Fibroblast of skin of right biceps (primary cell): ENCODE measurements around the gene NLRP12.
"Not testable (repeated sequence)": the region's sequence is repeated elsewhere in the genome, so short reads cannot be mapped to it uniquely, and the experiment has no call there.

Experiments used
- DNase-seq: peaks from one replicate; pipeline ENCODE4 v3.0.0-alpha.2; 2013

Gene NLRP12, protein sequence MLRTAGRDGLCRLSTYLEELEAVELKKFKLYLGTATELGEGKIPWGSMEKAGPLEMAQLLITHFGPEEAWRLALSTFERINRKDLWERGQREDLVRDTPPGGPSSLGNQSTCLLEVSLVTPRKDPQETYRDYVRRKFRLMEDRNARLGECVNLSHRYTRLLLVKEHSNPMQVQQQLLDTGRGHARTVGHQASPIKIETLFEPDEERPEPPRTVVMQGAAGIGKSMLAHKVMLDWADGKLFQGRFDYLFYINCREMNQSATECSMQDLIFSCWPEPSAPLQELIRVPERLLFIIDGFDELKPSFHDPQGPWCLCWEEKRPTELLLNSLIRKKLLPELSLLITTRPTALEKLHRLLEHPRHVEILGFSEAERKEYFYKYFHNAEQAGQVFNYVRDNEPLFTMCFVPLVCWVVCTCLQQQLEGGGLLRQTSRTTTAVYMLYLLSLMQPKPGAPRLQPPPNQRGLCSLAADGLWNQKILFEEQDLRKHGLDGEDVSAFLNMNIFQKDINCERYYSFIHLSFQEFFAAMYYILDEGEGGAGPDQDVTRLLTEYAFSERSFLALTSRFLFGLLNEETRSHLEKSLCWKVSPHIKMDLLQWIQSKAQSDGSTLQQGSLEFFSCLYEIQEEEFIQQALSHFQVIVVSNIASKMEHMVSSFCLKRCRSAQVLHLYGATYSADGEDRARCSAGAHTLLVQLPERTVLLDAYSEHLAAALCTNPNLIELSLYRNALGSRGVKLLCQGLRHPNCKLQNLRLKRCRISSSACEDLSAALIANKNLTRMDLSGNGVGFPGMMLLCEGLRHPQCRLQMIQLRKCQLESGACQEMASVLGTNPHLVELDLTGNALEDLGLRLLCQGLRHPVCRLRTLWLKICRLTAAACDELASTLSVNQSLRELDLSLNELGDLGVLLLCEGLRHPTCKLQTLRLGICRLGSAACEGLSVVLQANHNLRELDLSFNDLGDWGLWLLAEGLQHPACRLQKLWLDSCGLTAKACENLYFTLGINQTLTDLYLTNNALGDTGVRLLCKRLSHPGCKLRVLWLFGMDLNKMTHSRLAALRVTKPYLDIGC

DNA sequence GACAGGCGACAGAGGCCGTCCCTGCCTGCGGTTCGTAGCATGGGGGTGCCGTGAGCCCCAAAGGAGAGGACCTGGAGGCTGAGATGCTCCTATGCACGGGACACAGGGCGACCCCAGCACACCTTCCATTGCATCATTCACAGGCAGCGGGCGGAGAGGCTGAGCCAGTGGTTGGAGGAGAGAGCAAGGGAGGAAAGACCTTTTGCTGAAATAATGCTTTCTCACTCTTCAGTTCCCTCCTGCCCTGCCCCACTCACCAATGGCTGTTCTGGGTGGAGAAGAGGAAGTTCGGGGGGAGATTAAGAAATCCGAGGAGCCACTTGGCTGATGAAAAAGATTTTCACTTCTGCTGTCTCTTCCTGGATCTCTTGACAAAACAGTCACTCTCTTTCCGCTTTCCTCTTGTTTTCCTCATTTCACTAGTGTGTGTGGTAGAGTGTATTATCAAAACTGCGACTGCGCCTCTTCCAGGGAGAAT, at the start of gene NLRP12:
NLRP12 (minus strand) TSS at position 181 of the 478 bp plus-strand sequence; CDS start at position 41, 140 bp downstream.
- DNase-seq = no peak

DNA sequence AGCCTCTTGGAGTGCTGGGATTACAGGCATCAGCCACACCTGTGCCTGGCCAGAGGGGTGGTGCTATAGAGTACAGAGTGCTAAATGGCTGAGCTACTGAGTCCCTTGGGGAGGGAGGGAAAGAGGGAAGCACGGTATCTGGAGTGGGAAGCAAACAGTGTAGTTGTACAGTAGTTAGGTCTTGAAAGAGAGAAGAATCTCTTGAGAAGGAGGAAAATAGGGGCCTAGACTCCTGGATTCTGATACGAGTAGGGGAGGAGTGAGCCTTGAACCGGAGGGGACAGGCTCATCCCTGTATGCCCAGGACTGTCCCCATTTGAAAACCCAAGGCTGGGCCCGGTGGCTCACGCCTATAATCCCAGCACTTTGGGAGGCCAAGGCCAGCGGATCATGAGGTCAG, 48.6 kb upstream of the NLRP12 start:
- DNase-seq = no peak

DNA sequence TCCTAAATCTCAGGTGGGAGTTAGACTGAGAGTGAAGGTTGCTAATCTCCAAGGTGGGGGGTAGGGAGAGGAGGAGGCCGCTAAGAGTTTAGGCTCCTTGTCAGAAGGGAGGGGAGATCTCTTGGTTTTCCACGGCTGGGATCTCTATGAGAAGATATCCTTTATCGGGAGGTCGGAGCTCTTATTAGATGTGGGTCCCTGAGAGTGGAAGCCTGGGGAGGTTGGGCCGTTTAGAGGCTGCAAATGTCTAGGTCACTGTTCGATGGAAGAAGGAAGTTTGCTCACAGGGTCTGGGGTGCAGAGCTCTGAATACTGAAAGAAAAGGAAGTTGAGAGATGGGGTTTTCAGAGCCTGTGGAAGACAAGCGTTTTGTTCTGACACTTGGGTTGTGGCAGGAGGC, 47.3 kb upstream of the NLRP12 start:
- DNase-seq = no peak

GRCh38 chr19:53870485-53870844, 46.4 kb upstream of the NLRP12 start:
- DNase-seq = no peak

DNA sequence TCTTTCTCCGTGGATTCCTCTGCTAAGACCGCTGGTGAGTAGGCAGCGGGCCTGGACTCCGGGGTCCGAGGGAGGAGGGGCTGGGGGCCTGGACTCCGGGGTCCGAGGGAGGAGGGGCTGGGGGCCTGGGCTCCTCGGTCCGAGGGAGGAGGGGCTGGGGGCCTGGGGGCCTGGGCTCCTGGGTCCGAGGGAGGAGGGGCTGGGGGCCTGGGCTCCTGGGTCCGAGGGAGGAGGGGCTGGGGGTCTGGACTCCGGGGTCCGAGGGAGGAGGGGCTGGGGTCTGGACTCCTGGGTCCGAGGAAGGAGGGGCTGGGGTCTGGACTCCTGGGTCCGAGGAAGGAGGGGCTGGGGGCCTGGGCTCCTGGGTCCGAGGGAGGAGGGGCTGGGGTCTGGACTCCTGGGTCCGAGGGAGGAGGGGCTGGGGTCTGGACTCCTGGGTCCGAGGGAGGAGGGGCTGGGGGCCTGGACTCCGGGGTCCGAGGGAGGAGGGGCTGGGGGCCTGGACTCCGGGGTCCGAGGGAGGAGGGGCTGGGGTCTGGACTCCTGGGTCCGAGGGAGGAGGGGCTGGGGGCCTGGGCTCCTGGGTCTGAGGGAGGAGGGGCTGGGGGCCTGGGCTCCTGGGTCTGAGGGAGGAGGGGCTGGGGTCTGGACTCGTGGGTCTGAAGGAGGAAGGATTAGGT, 45.8 kb upstream of the NLRP12 start:
- DNase-seq = not testable (repeated sequence)

DNA sequence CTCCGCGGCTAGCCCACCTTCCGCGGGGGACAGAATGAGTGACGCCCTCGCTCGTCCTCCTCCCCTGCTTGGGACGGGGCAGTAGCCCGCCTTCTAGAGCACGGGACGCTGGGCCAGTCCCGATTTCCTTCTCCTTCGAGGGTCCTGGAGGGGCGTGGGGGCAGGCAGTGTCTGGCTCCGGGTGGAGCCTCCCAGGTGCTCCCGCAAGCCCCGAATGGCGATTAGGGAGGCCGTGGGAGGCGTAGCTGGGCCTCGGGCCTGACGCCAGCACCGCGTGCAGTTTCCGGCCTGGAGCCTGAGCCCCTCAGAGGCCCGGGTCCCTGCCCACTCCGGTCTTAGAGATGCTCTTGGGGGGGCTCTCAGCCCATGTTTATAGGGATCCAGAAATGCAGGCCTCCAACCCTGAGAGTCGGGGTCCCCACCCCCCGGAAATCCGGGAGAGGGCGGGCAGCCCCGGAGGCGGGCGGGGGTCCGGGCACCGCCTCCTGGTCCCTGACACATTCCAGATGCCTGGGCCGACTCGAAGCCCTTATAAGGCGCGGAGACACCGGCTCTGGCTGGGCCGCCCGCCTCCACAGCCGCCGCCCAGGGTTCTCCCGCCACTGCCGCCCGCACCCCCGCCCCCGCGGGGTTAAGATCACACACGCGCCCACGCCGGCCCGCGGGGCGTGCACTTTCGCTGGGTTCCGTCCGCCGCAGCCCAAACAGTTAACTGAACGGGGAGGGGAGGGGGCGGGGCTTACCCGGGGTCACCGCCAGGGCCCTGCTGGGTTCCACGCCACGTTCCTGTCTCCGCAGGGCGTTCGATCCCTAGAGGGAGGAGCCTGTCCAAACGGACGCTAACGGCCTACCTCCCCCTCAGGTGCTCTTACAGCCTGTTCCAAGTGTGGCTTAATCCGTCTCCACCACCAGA, 45.0 kb upstream of the NLRP12 start:
- peak; percentile 92 for DNase-seq

DNA sequence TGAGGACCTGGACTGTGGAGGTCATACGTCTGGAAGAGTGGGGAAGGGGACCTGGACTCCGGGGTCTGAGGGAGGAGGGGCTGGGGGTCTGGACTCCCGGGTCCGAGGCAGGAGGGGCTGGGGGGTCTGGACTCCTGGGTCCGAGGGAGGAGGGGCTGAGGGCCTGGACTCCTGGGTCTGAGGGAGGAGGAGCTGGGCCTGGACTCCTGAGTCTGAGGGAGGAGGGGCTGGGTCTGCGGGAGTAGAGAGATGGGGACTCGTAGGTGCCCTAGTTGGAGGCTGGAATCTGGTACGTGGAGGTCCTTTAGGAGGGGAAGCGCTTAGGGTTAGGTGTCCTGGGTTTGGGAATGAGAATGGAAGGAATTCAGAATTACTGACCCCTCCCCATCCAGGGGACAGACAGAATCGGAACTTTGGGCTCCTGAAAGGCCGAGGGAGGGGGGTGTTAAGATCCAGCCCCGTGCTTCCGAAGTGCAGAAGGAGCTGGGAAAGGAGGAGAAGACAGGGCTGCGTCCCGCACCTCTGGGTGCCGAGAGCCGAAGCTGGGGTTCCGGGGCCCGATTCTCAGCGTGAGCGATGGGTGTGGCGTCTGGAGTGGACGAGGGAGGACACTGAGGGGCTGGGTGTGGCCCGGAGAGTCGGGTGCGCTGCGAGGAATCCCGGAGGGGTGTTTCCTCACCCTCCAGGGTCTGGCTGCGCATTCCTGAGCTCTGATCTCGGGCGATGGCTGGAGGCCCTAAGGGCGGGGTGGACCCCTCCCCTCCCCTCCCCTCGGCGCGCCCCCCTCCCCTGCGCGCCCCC, 44.2 kb upstream of the NLRP12 start:
- peak; percentile 71 for DNase-seq

DNA sequence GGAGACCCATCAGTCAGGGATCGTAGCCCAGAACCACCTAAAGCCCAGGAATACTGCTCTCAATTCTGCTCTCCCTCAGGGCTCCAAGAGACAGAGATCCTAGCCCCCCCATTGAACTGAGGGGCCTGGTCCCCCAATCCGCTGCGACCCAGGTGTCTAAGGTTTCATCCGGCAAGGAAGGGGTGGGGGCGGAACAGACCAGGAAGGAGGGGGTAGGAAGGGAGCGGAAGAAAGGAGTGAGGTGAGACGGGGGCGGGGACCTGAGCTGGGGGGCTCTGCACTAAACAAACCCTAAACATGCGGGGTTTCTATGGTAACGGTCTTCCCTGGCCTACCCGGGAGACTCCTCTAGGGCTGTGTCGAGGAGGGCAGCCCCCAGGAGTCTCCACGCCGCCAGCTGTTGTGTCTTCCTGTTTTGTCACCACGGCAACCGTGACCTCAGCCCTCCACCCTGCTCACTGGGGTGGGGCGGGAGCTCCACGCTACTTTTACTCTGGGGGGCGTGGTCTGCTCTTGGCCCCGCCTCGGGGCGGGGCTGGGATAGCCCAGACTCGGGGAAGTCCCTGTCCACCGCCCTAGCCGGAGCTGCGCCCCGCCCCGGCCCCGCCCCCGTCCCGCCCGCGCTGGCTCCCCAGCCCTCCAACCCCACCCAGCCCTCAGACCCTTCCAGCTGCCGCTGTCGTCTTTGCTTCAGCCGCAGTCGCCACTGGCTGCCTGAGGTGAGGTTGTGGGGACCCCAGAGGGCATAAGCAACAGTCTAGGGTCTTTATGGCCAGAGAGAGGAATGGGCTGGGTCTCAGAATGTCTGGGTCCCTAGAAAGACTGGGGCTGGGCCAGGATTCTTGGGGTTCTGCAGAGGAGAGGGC, 43.3 kb upstream of the NLRP12 start, which contains the start of gene MYADM:
MYADM (plus strand) TSS at position 659 of the 866 bp plus-strand sequence. CDS start 5,647 bp downstream, outside the sequence.
- DNase-seq = peak; percentile 99

GRCh38 chr19:53866865-53867224, 42.7 kb upstream of the NLRP12 start:
- DNase-seq = no peak

- peak; percentile 70 for DNase-seq
These were observed 42.1 kb upstream of the NLRP12 start for GRCh38 chr19:53865918-53866864.

DNA sequence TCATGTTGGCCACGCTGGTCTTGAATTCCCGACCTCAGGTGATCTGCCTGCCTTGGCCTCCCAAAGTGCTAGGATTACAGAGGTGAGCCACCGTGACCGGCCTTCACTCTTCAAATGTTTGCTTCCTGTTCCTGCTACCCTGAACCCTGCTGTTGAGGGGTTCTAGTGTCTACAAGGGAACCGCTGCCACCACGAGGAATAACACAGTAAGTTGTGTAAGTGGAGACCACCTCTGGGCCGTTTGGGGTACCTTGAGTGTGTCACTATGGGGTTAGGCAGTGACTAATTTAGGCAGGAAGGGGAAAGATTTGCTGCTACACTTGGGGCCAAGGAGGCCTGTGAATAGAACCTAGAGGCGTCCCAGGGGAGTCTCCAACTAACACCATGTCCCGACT, 41.4 kb upstream of the NLRP12 start:
- no peak for DNase-seq

GRCh38 chr19:53864308-53864836, 40.3 kb upstream of the NLRP12 start:
- DNase-seq = no peak

- no peak for DNase-seq
These were observed 29.6 kb upstream of the NLRP12 start for GRCh38 chr19:53853707-53854106.

DNA sequence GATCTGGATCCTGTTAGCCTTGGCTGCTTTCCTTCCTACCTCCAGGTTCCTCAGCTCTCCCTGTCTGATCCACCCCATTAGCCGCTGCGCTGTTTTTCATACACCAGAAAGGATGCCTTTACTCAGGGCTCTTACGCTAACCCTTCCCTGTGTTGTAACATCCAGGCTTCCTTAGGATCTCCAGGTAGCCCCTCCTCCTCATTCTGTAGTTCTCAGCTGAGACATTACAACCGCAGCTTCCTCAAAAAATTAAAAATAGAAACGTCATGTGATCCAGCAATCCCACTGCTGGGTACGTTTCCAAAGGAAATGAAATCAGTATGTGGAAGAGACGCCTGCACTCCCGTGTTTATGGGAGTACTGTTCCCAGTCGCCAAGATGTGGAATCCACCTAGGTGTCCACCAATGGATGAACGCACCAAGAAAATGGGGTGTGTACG, 25.1 kb upstream of the NLRP12 start:
- peak; percentile 92 for DNase-seq

GRCh38 chr19:53847555-53847954, 23.4 kb upstream of the NLRP12 start:
- DNase-seq = peak; percentile 22

- DNase-seq = no peak
These were observed 20.7 kb upstream of the NLRP12 start for GRCh38 chr19:53844849-53845246.

DNA sequence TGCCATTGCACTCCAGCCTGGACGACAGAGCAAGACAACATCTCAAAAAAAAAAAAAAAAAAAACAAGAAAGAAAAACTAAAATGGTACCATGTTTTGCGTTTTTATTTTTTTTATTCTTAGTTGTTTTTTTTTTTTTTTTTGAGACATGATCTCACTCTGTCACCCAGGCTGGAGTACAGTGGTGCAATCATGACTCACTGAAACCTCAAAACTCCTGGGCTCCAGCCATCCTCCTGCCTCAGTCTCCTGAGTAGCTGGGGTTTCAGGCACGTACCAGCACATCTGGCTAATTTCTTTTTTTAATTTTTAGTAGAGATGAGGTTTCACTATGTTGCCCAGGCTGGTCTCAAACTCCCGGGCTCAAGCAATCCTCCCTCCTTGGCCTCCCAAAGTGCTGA, 16.8 kb upstream of the NLRP12 start:
- DNase-seq = peak; percentile 88

DNA sequence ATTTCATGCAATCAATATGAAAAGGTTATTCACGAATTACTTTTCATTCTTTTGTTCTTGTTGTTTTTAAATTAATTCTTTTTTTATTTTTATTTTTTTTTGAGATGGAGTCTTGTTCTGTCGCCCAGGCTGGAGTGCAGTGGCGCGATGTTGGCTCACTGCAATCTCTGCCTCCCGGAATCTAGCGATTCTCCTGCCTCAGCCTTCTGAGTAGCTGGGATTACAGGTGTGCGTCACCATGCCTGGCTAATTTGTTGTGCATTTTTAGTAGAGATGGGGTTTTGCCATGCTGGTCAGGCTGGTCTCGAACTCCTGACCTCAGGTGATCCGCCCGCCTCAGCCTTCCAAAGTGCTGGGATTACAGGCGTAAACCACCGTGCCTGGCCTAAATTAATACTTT, 16.1 kb upstream of the NLRP12 start:
- DNase-seq = not testable (repeated sequence)
